Heart left ventricle (tissue), 16 donors: Measurements from ENCODE around the gene BCL2L14. TPM values are rescaled to one million over a fixed set of nuclear protein-coding genes. Genes with fewer than 3 reads are reported as not detected.

Experiments
- ATAC-seq, 4 donors: fragments of 200-7000 bp; cut with Tn5 transposase; one replicate each; pipeline ENCODE4 v1.9.1; 2020 to 2022; ENCODE audit warnings: moderate library complexity in 4 of 4, mild to moderate bottlenecking in 3 of 4, moderate number of reproducible peaks in 1 of 4
- DNase-seq, 5 donors: peaks; one replicate each; pipeline ENCODE4 v3.0.0-alpha.2; 2020
- H3K27ac ChIP-seq, 12 donors: fragments of 200-600 bp; sonication (generic) in 4 of 12; one replicate each; pipeline versions ENCODE4 v1.5.0 to v1.8.0; 2016 to 2022; ENCODE audit warnings: mild to moderate bottlenecking in 2 of 12
- H3K27me3 ChIP-seq, 9 donors: fragments of 200-600 bp; sonication (generic) in 2 of 9; one replicate each; pipeline versions ENCODE4 v1.5.1 to v1.8.0; 2016 to 2022; ENCODE audit warnings: mild to moderate bottlenecking in 3 of 9
- H3K36me3 ChIP-seq, 9 donors: fragments of 200-600 bp; sonication (generic) in 2 of 9; one replicate each; pipeline versions ENCODE4 v1.5.0 to v1.8.0; 2018 to 2022; ENCODE audit warnings: mild to moderate bottlenecking in 2 of 9
- H3K4me1 ChIP-seq, 12 donors: fragments of 200-600 bp; sonication (generic) in 4 of 12; one replicate each; pipeline versions ENCODE4 v1.5.0 to v1.8.0; 2016 to 2022; ENCODE audit warnings: mild to moderate bottlenecking in 3 of 12
- H3K4me3 ChIP-seq, 12 donors: fragments of 200-600 bp; sonication (generic) in 4 of 12; one replicate each; pipeline versions ENCODE4 v1.5.0 to v1.8.0; 2017 to 2022; ENCODE audit warnings: mild to moderate bottlenecking in 9 of 12, moderate library complexity in 4 of 12
- H3K9me3 ChIP-seq, 12 donors: fragments of 200-600 bp; sonication (generic) in 4 of 12; one replicate each; pipeline versions ENCODE4 v1.5.0 to v1.8.0; 2016 to 2022; ENCODE audit warnings: mild to moderate bottlenecking in 1 of 12
- CTCF ChIP-seq, 12 donors: fragments of 200-600 bp; sonication (generic) in 4 of 12; IDR thresholded peaks; one replicate each; pipeline versions ENCODE4 v1.5.0 to v1.8.0; 2018 to 2022; ENCODE audit warnings: antibody characterized with exemption in 12 of 12, mild to moderate bottlenecking in 5 of 12
- POLR2A ChIP-seq, 2 donors: fragments of 450-650 bp; IDR thresholded peaks; one replicate each; pipeline ENCODE4 v1.6.1; 2017; ENCODE audit warnings: antibody characterized with exemption in 2 of 2, mild to moderate bottlenecking in 2 of 2, moderate library complexity in 2 of 2
- WGBS, 4 donors: extraction: QIAGEN DNeasy Blood & Tissue Kit in 2 of 4; methylation state at CpG; one replicate each; pipeline versions ENCODE4 v1.1.5 to v1.1.7; 2013 to 2018; 5-methylcytosine and 5-hydroxymethylcytosine counted together
- intact Hi-C, 10 donors: fragments of 100-400 bp; cut with DNase I; formaldehyde crosslinking; loops; one replicate each; pipeline versions ENCODE4 v1.11.1 to v1.14.2; 2022
- polyA plus RNA-seq, 2 donors: library from polyadenylated mRNA; stranded (reverse); fragments of 200-250 nt; gene quantifications; one replicate each; pipeline ENCODE4 v1.2.3, GENCODE V29; 2013
- total RNA-seq, 9 donors: library from RNA; depleted of rRNA in 2 of 9; stranded (reverse); fragments of >200 nt in 2 of 9; fragmentation: NEBNext Ultra II Directional in 3 of 9; extraction: Animal tissue kit (Norgen Biotek cat#: 25700) in 3 of 9; gene quantifications; one replicate each; pipeline versions ENCODE4 v1.1.0 to v1.2.4, GENCODE V29; 2016 to 2023
- donor health status: ischemic (EF 13 %, LVEDD 7.1; RV severe dilation, severe dysfunction).
- donor health status: healthy with polysubstance abuse.
- donor health status: DM: no; HTN: yes; CAD: no.
- donor health status: DM: no; HTN: no; CAD: no.
- donor health status: ischemic (EF 25% LVEDD 6.9; RV normal size, moderate dysfunction).
- donor health status: ischemic (EF 25% LVEDD 5.7; RV mildly dilated, moderate dysfunction).
- donor health status: healthy.
- donor health status: DM: yes; HTN: yes; CAD: no.
- donor health status: ischemic (EF 35%, LVEDD 5.7; RV mildly dilated, moderate dysfunction).
- donor health status: nonischemic (EF 11% LVEDD 7.7; RV severe dilation, severe dysfunction).
- donor health status: DM: yes; HTN: yes; CAD: no.
- donor health status: PGD.
- donor health status: ischemic (EF 29% LVEDD 5.4; RV normal size, mild dysfunction).
- donor health status: nonischemic (EF 23%, LVEDD 6.1; RV moderate dilation, normal function).

BCL2L14 gene
- total and polyA plus RNA-seq, 11 donors, result not detected

- intact Hi-C loops, result loop anchor here in 2 of 10 donors (10.0 kb wide), 2 partner anchors 140 to 300 kb away; no protein-coding TSS in a partner anchor
- H3K9me3 ChIP-seq, result peaks cover 0 to 7% (median 0%) of the 10 kb centered on the region in 12 donors
- ATAC-seq (no peak), DNase-seq (no peak)
- H3K4me1 ChIP-seq, result peaks cover 0 to 14% (median 0%) of the 10 kb centered on the region in 12 donors
- H3K27ac ChIP-seq, result peak overlapping the region in 1 of 12 donors; percentile 11
- no peaks in the 10 kb centered on the region for H3K36me3 ChIP-seq
- TF ChIP-seq CTCF (IDR thresholded peaks at IDR 0.05), result no peak
- no peak for TF ChIP-seq POLR2A (IDR thresholded peaks at IDR 0.05)
- no peak overlapping the region for H3K4me3 ChIP-seq
- H3K27me3 ChIP-seq, result no peaks in the 10 kb centered on the region
- WGBS, 4 donors, result 87 to 90% (median 87%) methylated on average over 10 of the region's 10 CpGs
Measured at GRCh38 chr12:12024911-12025682, 45.6 kb upstream of the BCL2L14 start.

GRCh38 chr12:12025799-12026386 is 44.8 kb upstream of the BCL2L14 start:
- no peak overlapping the region for H3K4me3 ChIP-seq
- no peak overlapping the region for H3K27ac ChIP-seq
- H3K27me3 ChIP-seq, result no peaks in the 10 kb centered on the region
- no peaks in the 10 kb centered on the region for H3K36me3 ChIP-seq
- ATAC-seq (no peak), DNase-seq (no peak)
- no peak for TF ChIP-seq CTCF (IDR thresholded peaks at IDR 0.05)
- no peak for TF ChIP-seq POLR2A (IDR thresholded peaks at IDR 0.05)
- intact Hi-C loops, result loop anchor here in 2 of 10 donors (10.0 kb wide), 2 partner anchors 141 to 301 kb away; no protein-coding TSS in a partner anchor
- 90 to 99% (median 94%) methylated on average over 2 of the region's 2 CpGs for WGBS, 4 donors
- H3K9me3 ChIP-seq, result peaks cover 0 to 7% (median 0%) of the 10 kb centered on the region in 12 donors
- peaks cover 0 to 14% (median 0%) of the 10 kb centered on the region in 12 donors for H3K4me1 ChIP-seq

- no peak for TF ChIP-seq POLR2A (IDR thresholded peaks at IDR 0.05)
- intact Hi-C loops, result loop anchor here in 2 of 10 donors (10.0 kb wide), 2 partner anchors 144 to 304 kb away; no protein-coding TSS in a partner anchor
- Histone ChIP-seq H3K4me1 (peaks cover 0 to 29% (median 5%) of the 10 kb centered on the region in 12 donors), H3K9me3 (peaks cover 0 to 7% (median 0%) of the 10 kb centered on the region in 12 donors), H3K4me3 (no peak overlapping the region), H3K27ac (no peak overlapping the region), H3K27me3 (no peaks in the 10 kb centered on the region), H3K36me3 (no peaks in the 10 kb centered on the region)
- ATAC-seq, result no peak
- WGBS, 4 donors, result 80 to 86% (median 82%) methylated on average over 11 of the region's 11 CpGs
- no peak for DNase-seq
Measured at GRCh38 chr12:12028668-12029402, 41.9 kb upstream of the BCL2L14 start.

- Histone ChIP-seq H3K36me3 (no peaks in the 10 kb centered on the region), H3K4me3 (no peak overlapping the region), H3K27ac (no peak overlapping the region), H3K27me3 (no peaks in the 10 kb centered on the region), H3K4me1 (peaks cover 0 to 25% (median 5%) of the 10 kb centered on the region in 12 donors), H3K9me3 (peaks cover 0 to 7% (median 0%) of the 10 kb centered on the region in 12 donors)
- DNase-seq (no peak), ATAC-seq (no peak)
- WGBS, 4 donors, result 88 to 96% (median 91%) methylated on average over 2 of the region's 2 CpGs
- TF ChIP-seq POLR2A (IDR thresholded peaks at IDR 0.05) (no peak), CTCF (IDR thresholded peaks at IDR 0.05) (no peak)
- intact Hi-C loops, result loop anchor here in 4 of 10 donors (5.0 to 10.0 kb wide), 4 partner anchors 145 to 407 kb away; no protein-coding TSS in a partner anchor
Measured at GRCh38 chr12:12029653-12030052, 41.1 kb upstream of the BCL2L14 start.
